ENCODE data around the gene COL8A2.

The COL8A2 gene

DNA sequence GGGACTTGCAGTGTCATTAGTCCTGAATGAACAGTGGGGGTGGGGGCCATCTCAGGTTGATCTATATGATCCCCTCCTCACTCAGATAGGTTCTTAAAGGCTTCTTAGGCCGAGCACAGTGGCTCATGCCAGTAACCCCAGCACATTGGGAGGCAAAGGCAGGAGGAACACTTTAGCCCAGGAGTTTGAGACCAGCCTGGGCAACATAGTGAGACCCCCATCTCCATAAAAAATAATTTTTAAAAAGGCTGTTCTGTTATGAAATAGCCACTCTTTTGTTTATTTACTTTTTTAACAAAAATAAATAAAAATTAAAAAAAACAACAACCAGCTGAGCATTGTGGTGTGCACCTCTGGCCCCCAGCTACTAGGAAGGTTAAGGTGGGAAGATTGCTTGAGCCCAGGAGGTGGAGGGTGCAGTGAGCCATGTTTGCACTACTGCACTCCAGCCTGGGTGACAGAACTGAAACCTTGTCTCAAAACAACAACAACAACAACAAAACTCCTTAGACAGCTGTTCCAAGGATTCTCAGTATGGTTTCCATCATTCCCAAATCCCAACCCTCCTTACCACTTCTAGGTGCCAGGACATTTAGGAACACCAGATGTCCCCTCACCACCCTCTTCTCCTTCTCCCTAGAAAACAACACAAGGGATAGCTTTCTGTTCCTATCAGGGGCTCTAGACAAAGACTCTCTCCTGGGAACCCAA is 26.3 kb upstream of the COL8A2 start:
- H3K4me1 Mint-ChIP-seq, result peaks cover 81% of the 10 kb centered on the region

DNA sequence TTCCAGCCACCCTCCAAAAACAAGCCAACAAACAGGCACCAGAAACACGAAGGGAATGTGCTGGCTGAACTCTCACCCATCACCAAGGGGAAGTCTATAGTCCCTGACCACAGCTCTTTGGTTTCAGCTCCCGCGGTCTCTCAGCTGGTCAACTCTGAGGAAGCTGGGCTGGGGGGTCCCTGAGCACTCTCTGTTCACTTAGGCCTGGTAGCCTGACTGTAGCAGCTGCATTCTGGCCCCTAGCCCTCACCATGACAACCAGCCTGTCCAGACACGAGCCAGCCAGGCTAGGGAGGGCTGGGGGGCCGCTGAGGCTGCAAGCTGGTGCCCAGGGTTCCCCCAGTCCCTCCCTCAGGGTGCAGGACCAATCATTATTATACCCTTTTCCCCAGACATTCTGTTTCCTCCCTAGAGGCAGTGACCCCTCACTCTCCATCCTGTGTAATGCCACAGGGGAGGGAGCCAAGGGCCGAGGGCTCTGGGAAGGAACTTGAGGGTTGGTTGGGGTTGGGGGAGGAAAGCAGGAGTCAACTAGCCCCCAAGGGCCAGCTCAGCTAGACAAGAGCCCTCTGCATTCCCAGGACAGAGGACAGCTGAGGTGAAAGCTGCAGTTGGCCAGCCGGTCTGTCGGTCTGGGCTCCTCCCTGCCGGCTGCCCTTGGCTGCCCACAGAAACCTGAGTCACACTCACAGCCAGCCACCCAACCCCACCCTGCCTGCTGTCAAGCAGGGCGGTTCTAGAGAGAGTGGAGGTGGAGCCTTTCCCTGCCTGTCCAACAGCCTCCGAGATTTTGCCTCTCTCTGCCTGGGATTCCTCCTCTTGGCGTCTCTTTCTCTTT is 25.5 kb upstream of the COL8A2 start:
- peaks cover 81% of the 10 kb centered on the region for H3K4me1 Mint-ChIP-seq
- ATAC-seq (peak; percentile 76), DNase-seq (ENCODE audit: low spot score in 2 of 2) (peak; percentile 63 to 90)
- peak overlapping the region; percentile 99 for H3K27ac Mint-ChIP-seq
- H3K36me3 Mint-ChIP-seq, result peaks cover 14% of the 10 kb centered on the region
- H3K9me3 Mint-ChIP-seq, result no peaks in the 10 kb centered on the region
- H3K4me3 Mint-ChIP-seq, result peak overlapping the region; percentile 98

More for the DNA sequence above, 26.3 kb upstream of the COL8A2 start:
- Mint-ChIP-seq H3K9me3 (no peaks in the 10 kb centered on the region), H3K27ac (peak overlapping the region; percentile 99), H3K4me3 (peak overlapping the region; percentile 98), H3K36me3 (peaks cover 14% of the 10 kb centered on the region)
- DNase-seq (ENCODE audit: low spot score in 2 of 2) (no peak), ATAC-seq (no peak)

GRCh38 chr1:36149973-36150295 is 24.9 kb upstream of the COL8A2 start:
- peaks cover 77% of the 10 kb centered on the region for H3K4me1 Mint-ChIP-seq
- no peak for DNase-seq (ENCODE audit: low spot score in 2 of 2)
- peak overlapping the region; percentile 98 for H3K4me3 Mint-ChIP-seq
- H3K9me3 Mint-ChIP-seq, result no peaks in the 10 kb centered on the region
- peaks cover 14% of the 10 kb centered on the region for H3K36me3 Mint-ChIP-seq
- H3K27ac Mint-ChIP-seq, result peak overlapping the region; percentile 99
- no peak for ATAC-seq

DNA sequence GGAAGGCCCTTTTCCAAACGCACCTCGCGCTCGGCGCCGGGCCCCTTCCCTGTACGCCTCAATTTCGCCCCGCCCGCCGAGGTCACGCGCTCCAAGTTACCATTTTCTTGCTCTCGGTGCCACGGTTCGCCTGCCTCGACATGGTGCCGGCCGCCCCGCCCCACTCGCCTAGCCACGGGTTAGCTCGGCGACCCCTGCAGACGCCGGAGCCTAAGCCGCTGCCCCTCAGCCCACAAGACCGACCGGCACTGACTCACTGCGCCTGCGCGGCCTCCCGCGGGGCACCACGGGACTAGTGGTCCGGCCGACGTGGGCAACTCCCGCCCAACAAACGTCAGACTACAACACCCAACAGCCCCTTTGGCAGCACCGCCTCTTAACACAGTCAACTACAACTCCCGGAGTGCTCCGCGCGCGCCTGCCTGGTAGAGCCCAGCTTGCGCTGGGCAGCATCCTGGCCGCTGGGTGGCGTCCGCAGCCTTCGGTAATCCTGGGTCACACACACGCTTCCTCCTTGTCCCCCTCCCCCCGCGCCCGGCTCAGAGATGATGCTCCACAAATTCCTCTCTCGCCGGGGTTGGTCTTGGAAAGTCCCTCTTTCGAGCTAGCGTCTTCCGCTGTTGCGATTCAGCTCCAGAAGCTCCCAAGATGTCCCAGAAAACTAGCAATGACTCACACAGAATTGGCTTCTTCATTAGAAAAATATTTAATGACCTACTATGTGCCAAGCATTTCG is 24.4 kb upstream of the COL8A2 start, which contains the start of gene TRAPPC3:
TRAPPC3 (minus strand) TSS at position 250 of the 736 bp plus-strand sequence; CDS start at position 142, 108 bp downstream.
- DNase-seq (ENCODE audit: low spot score in 2 of 2) (peak; percentile 98 to 99), ATAC-seq (peak; percentile 95)
- Mint-ChIP-seq H3K4me1 (peaks cover 71% of the 10 kb centered on the region), H3K27ac (peak within 1 kb of the TSS; percentile 99), H3K4me3 (peak within 1 kb of the TSS; percentile 98), H3K9me3 (no peaks in the 10 kb centered on the region), H3K36me3 (peaks cover 14% of the 10 kb centered on the region)

DNA sequence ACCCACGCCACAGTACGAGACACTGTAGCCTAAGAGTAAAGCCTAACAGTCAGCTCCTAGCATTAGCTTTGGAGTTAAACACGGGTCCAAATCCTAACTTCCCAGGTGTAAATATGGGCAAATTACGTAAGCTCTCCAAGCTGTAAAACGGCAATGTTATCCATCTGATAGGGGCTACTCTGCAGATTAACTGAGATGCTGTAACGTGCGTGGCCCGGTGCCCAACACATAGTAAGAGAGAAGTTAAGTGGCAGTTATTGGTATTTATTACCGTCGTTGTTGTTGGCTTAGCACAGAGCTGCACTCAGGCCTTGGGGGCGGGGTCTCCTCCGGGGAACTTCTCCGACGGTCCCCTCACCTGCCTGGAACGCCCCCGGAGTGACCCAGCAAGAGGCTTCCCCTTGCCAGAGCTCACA is 23.8 kb upstream of the COL8A2 start:
- peak; percentile 5 for ATAC-seq
- no peak for DNase-seq (ENCODE audit: low spot score in 2 of 2)
- Mint-ChIP-seq H3K4me1 (peaks cover 67% of the 10 kb centered on the region), H3K36me3 (peaks cover 14% of the 10 kb centered on the region), H3K4me3 (peak overlapping the region; percentile 98), H3K9me3 (no peaks in the 10 kb centered on the region), H3K27ac (peak overlapping the region; percentile 99)

- H3K4me3 Mint-ChIP-seq, result no peak overlapping the region
- no peak for DNase-seq (ENCODE audit: low spot score in 2 of 2)
- ATAC-seq, result no peak
- H3K9me3 Mint-ChIP-seq, result no peaks in the 10 kb centered on the region
- H3K36me3 Mint-ChIP-seq, result peaks cover 18% of the 10 kb centered on the region
- no peak overlapping the region for H3K27ac Mint-ChIP-seq
- peaks cover 53% of the 10 kb centered on the region for H3K4me1 Mint-ChIP-seq
These were observed 19.4 kb upstream of the COL8A2 start for GRCh38 chr1:36144413-36144812.

- H3K4me3 Mint-ChIP-seq, result no peak overlapping the region
- peaks cover 45% of the 10 kb centered on the region for H3K4me1 Mint-ChIP-seq
- H3K36me3 Mint-ChIP-seq, result peaks cover 22% of the 10 kb centered on the region
- DNase-seq (ENCODE audit: low spot score in 2 of 2) (no peak), ATAC-seq (no peak)
- H3K27ac Mint-ChIP-seq, result peak overlapping the region; percentile 17
- no peaks in the 10 kb centered on the region for H3K9me3 Mint-ChIP-seq
These were observed 18.4 kb upstream of the COL8A2 start for GRCh38 chr1:36143424-36143823.

GRCh38 chr1:36142121-36142520 is 17.1 kb upstream of the COL8A2 start:
- DNase-seq (ENCODE audit: low spot score in 2 of 2) (no peak), ATAC-seq (no peak)
- peak overlapping the region; percentile 79 for H3K27ac Mint-ChIP-seq
- no peaks in the 10 kb centered on the region for H3K9me3 Mint-ChIP-seq
- no peak overlapping the region for H3K4me3 Mint-ChIP-seq
- peaks cover 34% of the 10 kb centered on the region for H3K4me1 Mint-ChIP-seq
- peaks cover 35% of the 10 kb centered on the region for H3K36me3 Mint-ChIP-seq

DNA sequence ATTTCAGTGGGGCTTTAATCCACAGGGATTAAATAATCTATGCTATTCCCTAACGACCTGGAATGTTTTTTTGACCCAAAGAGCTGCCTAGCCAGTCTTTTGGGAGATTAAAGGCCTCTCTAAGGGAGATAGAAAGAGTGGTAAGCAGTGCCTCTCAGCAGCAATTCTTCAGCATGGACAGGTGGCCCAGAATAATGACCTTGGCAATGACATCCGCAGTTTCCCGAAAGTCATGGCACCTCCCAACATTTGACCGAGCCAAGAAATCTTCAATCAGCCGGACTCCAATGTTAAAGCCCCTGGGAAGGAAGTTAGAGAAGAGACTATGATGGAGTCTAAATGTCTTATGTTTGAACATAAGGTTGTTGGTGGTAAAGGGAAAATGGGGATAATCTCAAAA is 14.5 kb upstream of the COL8A2 start:
- Mint-ChIP-seq H3K27ac (peak overlapping the region; percentile 79), H3K4me3 (no peak overlapping the region), H3K4me1 (peaks cover 36% of the 10 kb centered on the region), H3K36me3 (peaks cover 46% of the 10 kb centered on the region), H3K9me3 (no peaks in the 10 kb centered on the region)
- no peak for DNase-seq (ENCODE audit: low spot score in 2 of 2)
- ATAC-seq, result no peak

GRCh38 chr1:36137776-36138175 is 12.8 kb upstream of the COL8A2 start:
- no peak for DNase-seq (ENCODE audit: low spot score in 2 of 2)
- peaks cover 46% of the 10 kb centered on the region for H3K36me3 Mint-ChIP-seq
- peak overlapping the region; percentile 72 for H3K27ac Mint-ChIP-seq
- ATAC-seq, result no peak
- peaks cover 29% of the 10 kb centered on the region for H3K4me1 Mint-ChIP-seq
- no peaks in the 10 kb centered on the region for H3K9me3 Mint-ChIP-seq
- H3K4me3 Mint-ChIP-seq, result no peak overlapping the region

DNA sequence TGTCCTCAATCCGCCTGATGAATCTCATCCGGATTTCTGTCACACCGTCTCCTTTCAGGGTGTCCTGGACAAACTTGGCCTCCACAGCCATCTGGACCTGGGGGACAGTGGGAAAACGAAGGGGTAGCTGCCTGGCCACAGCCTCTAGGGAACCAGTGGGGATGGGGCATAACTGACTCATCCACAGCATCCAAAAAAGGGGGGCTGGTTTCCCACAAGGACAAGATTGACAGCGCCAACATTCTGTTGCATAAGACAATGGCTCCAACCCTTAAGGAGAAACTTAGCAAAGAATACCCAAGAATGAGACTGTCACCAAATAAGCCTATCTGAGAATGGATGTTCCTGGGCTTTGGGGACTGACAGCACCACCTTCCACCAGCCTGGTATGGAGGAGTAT is 12.2 kb upstream of the COL8A2 start:
- peaks cover 28% of the 10 kb centered on the region for H3K4me1 Mint-ChIP-seq
- H3K36me3 Mint-ChIP-seq, result peaks cover 46% of the 10 kb centered on the region
- H3K9me3 Mint-ChIP-seq, result no peaks in the 10 kb centered on the region
- ATAC-seq, result no peak
- no peak overlapping the region for H3K27ac Mint-ChIP-seq
- DNase-seq (ENCODE audit: low spot score in 2 of 2), result no peak
- no peak overlapping the region for H3K4me3 Mint-ChIP-seq

GRCh38 chr1:36136535-36136934 is 11.5 kb upstream of the COL8A2 start:
- Mint-ChIP-seq H3K4me1 (peaks cover 27% of the 10 kb centered on the region), H3K27ac (peak overlapping the region; percentile 43), H3K4me3 (no peak overlapping the region), H3K36me3 (peaks cover 46% of the 10 kb centered on the region), H3K9me3 (no peaks in the 10 kb centered on the region)
- no peak for ATAC-seq
- DNase-seq (ENCODE audit: low spot score in 2 of 2), result no peak

GRCh38 chr1:36135796-36136195 is 10.8 kb upstream of the COL8A2 start:
- ATAC-seq, result no peak
- DNase-seq (ENCODE audit: low spot score in 2 of 2), result no peak
- Mint-ChIP-seq H3K4me3 (no peak overlapping the region), H3K4me1 (peaks cover 20% of the 10 kb centered on the region), H3K27ac (peak overlapping the region; percentile 43), H3K9me3 (no peaks in the 10 kb centered on the region), H3K36me3 (peaks cover 46% of the 10 kb centered on the region)

GRCh38 chr1:36135330-36135667 is 10.3 kb upstream of the COL8A2 start:
- ATAC-seq (no peak), DNase-seq (ENCODE audit: low spot score in 2 of 2) (no peak)
- Mint-ChIP-seq H3K4me1 (peaks cover 15% of the 10 kb centered on the region), H3K9me3 (no peaks in the 10 kb centered on the region), H3K27ac (no peak overlapping the region), H3K36me3 (peaks cover 43% of the 10 kb centered on the region), H3K4me3 (no peak overlapping the region)

- H3K27ac Mint-ChIP-seq, result peak overlapping the region; percentile 43
These were observed 9.7 kb upstream of the COL8A2 start for GRCh38 chr1:36134505-36135329.

More at GRCh38 chr1:36134505-36135329, 9.7 kb upstream of the COL8A2 start:
- no peak overlapping the region for H3K4me3 Mint-ChIP-seq
- DNase-seq (ENCODE audit: low spot score in 2 of 2) (peak; percentile 33 to 71), ATAC-seq (peak; percentile 78)
- H3K9me3 Mint-ChIP-seq, result no peaks in the 10 kb centered on the region
- peaks cover 37% of the 10 kb centered on the region for H3K36me3 Mint-ChIP-seq
- peaks cover 10% of the 10 kb centered on the region for H3K4me1 Mint-ChIP-seq
